Measurements from ENCODE around the gene FKBP1A.

Gene FKBP1A

DNA sequence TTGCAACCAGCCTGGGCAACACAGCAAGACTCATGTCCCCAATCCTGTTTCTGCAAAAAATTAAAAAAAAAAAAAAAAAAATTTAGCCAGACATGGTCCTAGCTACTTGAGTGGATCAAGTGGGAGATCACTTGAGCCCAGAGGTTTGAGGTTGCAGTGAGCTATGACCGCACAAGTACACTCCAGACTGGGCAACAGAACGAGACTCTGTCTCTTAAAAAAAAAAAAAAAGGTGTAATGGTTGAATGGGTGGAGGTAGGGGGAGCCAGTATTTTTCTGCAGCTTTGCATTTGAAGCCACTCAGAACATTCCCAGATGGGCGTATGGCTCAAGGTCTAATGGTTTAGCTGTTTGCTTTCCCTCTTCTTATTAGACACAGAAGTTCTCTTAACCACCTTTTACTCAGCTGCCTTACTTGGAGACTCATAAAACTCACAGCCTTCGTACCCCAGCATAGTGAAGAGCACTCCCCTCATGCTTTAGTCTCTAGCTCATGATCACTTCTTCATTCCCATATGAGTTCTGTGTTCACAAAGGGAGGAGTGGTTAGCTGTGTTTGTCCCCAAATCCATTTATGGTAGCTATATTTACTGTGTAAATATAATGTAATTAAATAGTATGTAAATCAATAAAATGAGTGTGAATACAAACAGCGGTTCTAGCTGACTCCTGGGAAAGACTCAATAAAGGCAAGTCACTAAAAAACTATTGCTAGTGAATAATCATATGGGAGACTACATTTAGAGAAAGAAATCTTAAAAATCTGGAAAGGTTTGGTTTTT, 9.0 kb downstream of the FKBP1A start:
- no peak for DNase-seq (ENCODE audit: low spot score)

- no peak for DNase-seq (ENCODE audit: low spot score)
These were observed 10.2 kb downstream of the FKBP1A start for GRCh38 chr20:1382670-1383069.

- no peak for DNase-seq (ENCODE audit: low spot score)
These were observed 10.9 kb downstream of the FKBP1A start for GRCh38 chr20:1381753-1382591.

DNA sequence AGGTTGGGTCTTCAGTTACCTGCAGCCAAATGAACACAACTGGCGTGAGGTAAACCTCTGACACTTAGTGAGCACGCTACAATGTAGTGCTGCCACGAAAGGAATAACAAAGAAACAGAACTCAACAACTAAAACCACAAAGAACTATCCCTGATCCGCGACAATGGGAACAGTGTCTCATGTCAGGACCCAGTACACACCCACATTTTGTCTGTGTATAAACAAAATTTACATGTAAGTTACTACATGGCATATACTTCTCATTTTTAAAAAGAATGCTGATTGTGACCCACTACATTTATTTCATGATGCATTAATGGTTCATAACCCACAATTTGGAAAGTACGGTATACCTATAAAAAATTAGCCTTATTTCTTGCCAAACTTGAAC, 14.1 kb downstream of the FKBP1A start:
- DNase-seq (ENCODE audit: low spot score) = no peak

GRCh38 chr20:1377984-1378734, 14.7 kb downstream of the FKBP1A start:
- no peak for DNase-seq (ENCODE audit: low spot score)

GRCh38 chr20:1377341-1377871, 15.4 kb downstream of the FKBP1A start:
- DNase-seq (ENCODE audit: low spot score) = no peak

GRCh38 chr20:1376408-1377270, 16.2 kb downstream of the FKBP1A start:
- DNase-seq (ENCODE audit: low spot score) = no peak

DNA sequence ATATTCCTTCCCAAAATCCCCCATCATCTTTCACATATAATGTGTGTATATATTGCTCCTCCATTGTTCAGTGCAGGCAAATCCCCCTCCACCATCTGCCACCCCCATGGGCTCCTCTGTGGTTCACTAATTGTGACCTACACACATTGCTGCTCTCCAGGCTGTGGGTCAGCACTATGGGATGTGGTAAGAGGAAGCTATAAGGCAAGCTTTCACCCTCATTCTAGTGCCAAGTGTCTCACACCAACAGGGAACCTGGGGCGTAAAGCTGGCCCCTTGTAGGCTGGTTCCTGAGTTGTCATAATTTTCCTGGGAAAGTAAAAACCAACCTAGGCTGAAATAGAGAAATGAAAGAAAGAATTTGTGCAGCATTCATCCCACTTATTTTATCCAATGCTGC, 16.8 kb downstream of the FKBP1A start:
- DNase-seq (ENCODE audit: low spot score) = no peak

GRCh38 chr20:1375515-1375914, 17.3 kb downstream of the FKBP1A start:
- DNase-seq (ENCODE audit: low spot score) = no peak

DNA sequence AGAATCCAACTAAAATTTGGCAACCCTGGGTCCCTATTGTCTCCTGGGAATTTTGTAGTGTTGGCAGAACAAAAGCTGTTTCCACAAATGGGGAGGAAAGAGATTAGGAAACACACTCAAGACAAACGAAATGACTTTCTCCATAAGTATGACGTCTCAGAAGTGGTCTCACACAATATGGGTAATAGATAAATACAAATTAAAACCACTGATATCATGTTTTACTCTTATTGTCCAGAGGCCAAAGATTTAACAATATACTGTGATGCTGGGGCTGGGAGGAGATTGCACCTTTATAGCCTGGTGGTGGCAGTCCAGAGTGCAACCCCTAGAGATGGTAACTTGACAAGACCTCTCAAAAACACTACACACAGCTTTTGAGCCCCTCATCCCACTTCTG, 18.6 kb downstream of the FKBP1A start:
- no peak for DNase-seq (ENCODE audit: low spot score)

DNA sequence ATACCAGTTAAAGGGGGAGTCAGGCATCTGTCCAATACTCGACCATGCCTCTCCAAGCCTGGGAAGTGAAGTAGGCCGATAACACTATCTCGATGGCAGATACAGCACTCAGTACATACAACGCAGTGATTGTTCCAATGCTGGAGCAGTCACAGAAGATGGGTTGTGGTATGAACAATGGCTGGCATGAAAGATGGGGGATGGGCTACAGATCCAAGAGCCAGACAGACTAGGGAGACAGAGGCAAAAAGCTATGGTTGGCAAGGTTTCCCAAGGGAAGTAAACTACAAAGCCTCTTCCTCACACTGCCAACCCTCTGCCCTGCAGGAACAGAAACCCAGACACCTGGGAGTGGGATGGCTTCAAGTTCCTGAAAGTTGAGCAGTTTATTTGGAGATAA, 19.2 kb downstream of the FKBP1A start:
- DNase-seq (ENCODE audit: low spot score) = no peak

DNA sequence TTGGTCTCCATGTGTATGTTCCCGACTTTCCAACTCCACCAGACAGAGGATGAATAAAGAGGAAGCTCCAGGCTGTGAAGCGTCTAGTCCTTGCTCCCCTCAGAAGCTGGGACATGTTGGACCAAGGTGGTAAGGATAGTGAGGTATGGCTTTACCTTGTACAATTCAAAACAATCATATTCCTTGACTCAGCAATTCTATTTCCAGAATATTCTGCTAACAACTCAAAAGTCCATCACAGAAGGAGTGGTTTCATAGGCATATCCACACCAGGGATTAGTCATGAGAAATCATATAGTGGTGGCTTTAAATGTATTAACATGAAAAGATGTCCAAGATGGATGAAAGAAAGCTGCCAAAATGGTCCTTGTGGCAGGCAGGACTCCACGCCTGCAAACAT, 19.8 kb downstream of the FKBP1A start:
- DNase-seq (ENCODE audit: low spot score) = no peak

GRCh38 chr20:1371830-1372539, 20.9 kb downstream of the FKBP1A start:
- DNase-seq (ENCODE audit: low spot score) = no peak

DNA sequence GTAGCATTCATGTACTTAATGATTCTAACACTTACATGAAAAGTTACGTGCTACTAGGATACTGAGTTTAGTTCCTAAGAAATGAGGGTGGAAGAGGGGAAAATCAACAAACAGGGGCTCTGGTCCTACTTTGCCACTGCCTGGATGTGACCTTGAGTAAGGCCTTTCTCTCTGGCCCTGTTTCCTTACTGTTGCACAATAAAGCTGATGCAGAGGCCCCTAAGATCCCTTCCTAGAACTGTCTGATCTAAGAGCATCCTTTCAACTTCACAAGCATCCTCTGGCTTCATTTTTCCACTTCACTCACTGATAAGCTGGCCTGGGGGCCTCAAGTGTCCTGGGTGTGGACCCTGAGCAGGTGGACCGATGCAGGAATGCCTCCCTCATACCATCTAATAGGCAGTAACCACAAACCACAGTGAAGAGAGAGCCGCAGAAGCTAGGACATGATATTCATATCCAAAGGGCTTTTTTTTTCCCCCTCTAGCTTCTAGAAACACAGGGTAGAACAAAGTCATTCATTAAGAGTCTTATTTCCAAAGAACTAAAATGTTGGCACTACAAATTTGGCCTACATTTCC, 21.6 kb downstream of the FKBP1A start:
- no peak for DNase-seq (ENCODE audit: low spot score)

DNA sequence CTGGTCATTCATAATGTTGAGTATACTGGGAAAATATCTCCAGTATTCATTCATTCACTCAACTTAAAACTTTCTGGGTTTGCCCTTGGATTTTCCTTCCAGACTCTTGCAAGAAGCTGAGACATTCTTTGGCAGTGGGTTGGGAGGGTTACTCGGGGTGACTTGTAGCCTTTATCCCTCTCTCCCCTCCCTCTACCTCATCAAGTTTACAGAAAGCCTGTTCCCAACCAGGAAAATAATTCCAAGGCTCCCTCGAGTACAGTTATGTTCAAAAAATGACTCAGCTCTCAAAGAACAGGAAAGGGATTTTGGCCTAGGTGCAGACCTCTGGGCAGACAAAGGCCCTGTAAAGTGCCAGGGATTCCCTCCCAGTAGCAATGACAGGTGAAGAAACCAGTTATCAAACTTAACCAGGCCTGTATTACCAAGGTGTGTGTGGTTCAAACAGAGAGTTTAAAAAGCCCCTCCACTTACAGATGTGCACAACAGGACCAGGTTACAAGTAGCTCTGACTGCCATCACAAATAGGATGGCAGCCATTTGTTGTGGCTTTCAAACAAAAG, 22.2 kb downstream of the FKBP1A start:
- DNase-seq (ENCODE audit: low spot score) = no peak

- DNase-seq (ENCODE audit: low spot score) = no peak
These were observed 22.9 kb downstream of the FKBP1A start for GRCh38 chr20:1369970-1370369.

GRCh38 chr20:1368448-1369199, 24.2 kb downstream of the FKBP1A start:
- DNase-seq (ENCODE audit: low spot score) = no peak

DNA sequence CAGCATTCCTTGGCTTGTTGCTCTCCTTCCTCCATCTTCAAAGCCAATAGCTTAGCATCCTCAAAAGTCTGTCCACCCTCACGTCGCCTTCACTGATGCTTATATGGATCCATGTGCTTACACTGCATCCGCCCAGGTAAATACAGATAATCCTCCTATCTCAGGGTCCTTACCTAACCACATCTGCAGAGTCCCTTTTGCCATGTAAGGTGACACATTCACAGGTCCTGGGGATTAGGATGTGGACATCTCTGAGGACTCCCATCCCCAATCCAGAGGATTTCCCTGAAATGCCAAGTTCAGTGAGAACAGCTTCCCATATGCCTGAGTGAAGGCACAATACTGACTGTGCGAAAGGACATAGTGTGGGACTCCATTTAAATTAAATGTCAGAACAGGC, 25.4 kb downstream of the FKBP1A start:
- DNase-seq (ENCODE audit: low spot score) = no peak

DNA sequence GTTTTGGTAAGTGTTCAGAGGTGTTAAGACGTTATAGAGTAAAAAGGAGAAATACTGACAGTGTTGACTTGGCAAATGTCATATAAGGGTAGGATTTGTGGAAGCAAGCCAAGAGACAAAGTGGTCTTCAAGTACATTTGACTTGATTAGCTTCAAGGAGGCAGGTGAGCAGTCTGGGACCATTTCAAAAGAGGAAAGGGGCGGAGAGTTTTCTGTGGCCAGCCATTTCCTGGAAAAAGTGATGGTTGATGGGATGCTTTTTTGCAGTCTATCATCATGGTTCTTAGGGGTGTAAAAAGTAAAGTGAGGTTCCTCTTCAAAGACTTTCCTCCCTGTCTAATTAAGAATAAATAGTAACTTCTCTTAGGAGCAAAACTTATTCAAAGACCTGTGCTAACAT, 28.7 kb downstream of the FKBP1A start:
- no peak for DNase-seq (ENCODE audit: low spot score)

All from CD4-positive, alpha-beta T cell treated with Interleukin-6 at 100 ng/mL for 8 hours (primary cell).